Caco-2 (cell line): ENCODE results near the gene TPO. TPM values are rescaled to one million over a fixed set of nuclear protein-coding genes. Genes with fewer than 3 reads are reported as not detected.

ENCODE experiments used
- BruUV-seq: library from RNA; stranded (reverse); fragments of 400-500 nt; replicated peaks from 2 replicates; lab custom pipeline; 2021; lab: Mats Ljungman, UMichigan
- CTCF ChIA-PET: fragments of 300-600 bp; sonication (Branson Sonifier 250); formaldehyde crosslinking; loops from one replicate; lab custom pipeline; 2022; ENCODE audit warnings: antibody characterized with exemption; lab: Charles Lee
- POLR2A ChIA-PET: fragments of 300-600 bp; sonication (Branson Sonifier 250); formaldehyde crosslinking; loops from one replicate; lab custom pipeline; 2022; ENCODE audit warnings: antibody characterized with exemption; lab: Charles Lee
- DNase-seq, 2 experiments: peaks; one replicate each; pipeline versions ENCODE4 v3.0.0 to v3.0.0-alpha.2; 2020 to 2022
- H3K27me3 ChIP-seq: replicated peaks from 2 replicates; pipeline ENCODE4 v1.6.0; 2011; ENCODE audit warnings: low read length; ENCODE audit not compliant: control insufficient read depth, insufficient read depth
- H3K36me3 ChIP-seq: 2 replicates; pipeline ENCODE4 v1.5.1; 2011; ENCODE audit warnings: low read length; ENCODE audit not compliant: control insufficient read depth, insufficient read depth
- H3K4me1 ChIP-seq: fragments of 250-450 bp; sonication (Bioruptor Pico); 2 replicates; pipeline ENCODE4 v1.5.1; 2020; ENCODE audit warnings: mild to moderate bottlenecking
- H3K4me3 ChIP-seq: 2 replicates; pipeline ENCODE4 v1.5.1; 2011; ENCODE audit warnings: low read depth, mild to moderate bottlenecking, control low read depth, low read length
- H3K9me3 ChIP-seq: fragments of 250-450 bp; sonication (Bioruptor Pico); 2 replicates; pipeline ENCODE4 v1.5.1; 2020; ENCODE audit warnings: mild to moderate bottlenecking, moderate library complexity
- H3K27ac Mint-ChIP-seq: one replicate; pipeline ENCODE4 v1.8.0; 2022; ENCODE audit warnings: mixed read lengths; ENCODE audit not compliant: unreplicated experiment
- H3K27me3 Mint-ChIP-seq: one replicate; pipeline ENCODE4 v1.8.0; 2022; ENCODE audit warnings: mixed read lengths; ENCODE audit not compliant: insufficient read depth, unreplicated experiment
- H3K36me3 Mint-ChIP-seq: one replicate; pipeline ENCODE4 v1.8.0; 2022; ENCODE audit warnings: mild to moderate bottlenecking, mixed read lengths; ENCODE audit not compliant: insufficient read depth, unreplicated experiment
- H3K4me1 Mint-ChIP-seq: one replicate; pipeline ENCODE4 v1.8.0; 2022; ENCODE audit warnings: low read depth, mixed read lengths; ENCODE audit not compliant: unreplicated experiment
- H3K4me3 Mint-ChIP-seq: one replicate; pipeline ENCODE4 v1.8.0; 2022; ENCODE audit warnings: mild to moderate bottlenecking, moderate library complexity, mixed read lengths; ENCODE audit not compliant: unreplicated experiment
- H3K9me3 Mint-ChIP-seq: one replicate; pipeline ENCODE4 v1.8.0; 2022; ENCODE audit warnings: mixed read lengths; ENCODE audit not compliant: unreplicated experiment
- intact Hi-C: fragments of 100-400 bp; cut with micrococcal nuclease; formaldehyde crosslinking; loops from one replicate; pipeline ENCODE4 v1.10.0; 2022; ENCODE audit not compliant: unreplicated experiment
- total RNA-seq: library from RNA; stranded (reverse); gene quantifications from 2 replicates; pipeline ENCODE4 v1.2.3, GENCODE V29; 2022
- TF ChIP-seq, protein P1 (sequence below), 2 experiments: fragments of 200-600 bp in 1 of 2; IDR thresholded peaks; 1 replicate in 1 of 2; 2 replicates in 1 of 2; pipeline versions ENCODE4 v1.5.1 to v1.8.0; 2011 to 2022; ENCODE audit warnings: antibody characterized with exemption in 1 of 2, control low read depth in 1 of 2, inconsistent platforms in 1 of 2, low read depth in 1 of 2, low read length in 1 of 2, mild to moderate bottlenecking in 1 of 2, moderate library complexity in 1 of 2; ENCODE audit not compliant: insufficient read depth in 1 of 2, severe bottlenecking in 1 of 2, unreplicated experiment in 1 of 2

TPO gene
- total RNA-seq, 1 experiment from 2014 or later: not detected

DNA sequence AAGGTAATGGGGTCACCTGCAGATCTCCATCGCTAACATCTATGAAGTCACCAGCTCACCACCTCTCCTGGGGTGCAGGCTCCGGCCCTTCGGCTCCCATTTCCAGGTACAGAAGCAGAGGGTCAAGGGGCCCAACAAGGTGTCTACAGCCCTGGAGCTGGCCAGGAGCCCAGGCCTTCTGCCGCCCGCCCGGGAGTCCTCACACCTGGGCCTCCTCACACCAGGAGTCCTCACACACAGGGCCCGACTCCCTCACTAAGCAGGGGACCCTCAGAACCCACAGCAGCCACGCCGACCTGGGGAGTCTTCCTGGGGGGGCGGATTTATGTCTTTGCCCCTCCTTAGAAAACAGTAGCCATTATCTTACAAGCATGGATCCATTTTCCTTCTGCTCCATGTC is 43.4 kb upstream of the TPO start:
- no TSS peak for BruUV-seq
- POLR2A ChIA-PET: no interaction called here
- DNase-seq: no peak
- Histone ChIP-seq H3K4me1 (no peaks in the 10 kb centered on the region), H3K36me3 (no peaks in the 10 kb centered on the region), H3K27me3 (no peaks in the 10 kb centered on the region), H3K9me3 (no peaks in the 10 kb centered on the region), H3K4me3 (no peak overlapping the region)
- peaks cover 7% of the 10 kb centered on the region for H3K27me3 Mint-ChIP-seq
- H3K27ac Mint-ChIP-seq: no peak overlapping the region
- H3K36me3 Mint-ChIP-seq: no peaks in the 10 kb centered on the region
- CTCF ChIA-PET: no interaction called here
- intact Hi-C loops: no loop called here
- TF ChIP-seq, protein P1, sequence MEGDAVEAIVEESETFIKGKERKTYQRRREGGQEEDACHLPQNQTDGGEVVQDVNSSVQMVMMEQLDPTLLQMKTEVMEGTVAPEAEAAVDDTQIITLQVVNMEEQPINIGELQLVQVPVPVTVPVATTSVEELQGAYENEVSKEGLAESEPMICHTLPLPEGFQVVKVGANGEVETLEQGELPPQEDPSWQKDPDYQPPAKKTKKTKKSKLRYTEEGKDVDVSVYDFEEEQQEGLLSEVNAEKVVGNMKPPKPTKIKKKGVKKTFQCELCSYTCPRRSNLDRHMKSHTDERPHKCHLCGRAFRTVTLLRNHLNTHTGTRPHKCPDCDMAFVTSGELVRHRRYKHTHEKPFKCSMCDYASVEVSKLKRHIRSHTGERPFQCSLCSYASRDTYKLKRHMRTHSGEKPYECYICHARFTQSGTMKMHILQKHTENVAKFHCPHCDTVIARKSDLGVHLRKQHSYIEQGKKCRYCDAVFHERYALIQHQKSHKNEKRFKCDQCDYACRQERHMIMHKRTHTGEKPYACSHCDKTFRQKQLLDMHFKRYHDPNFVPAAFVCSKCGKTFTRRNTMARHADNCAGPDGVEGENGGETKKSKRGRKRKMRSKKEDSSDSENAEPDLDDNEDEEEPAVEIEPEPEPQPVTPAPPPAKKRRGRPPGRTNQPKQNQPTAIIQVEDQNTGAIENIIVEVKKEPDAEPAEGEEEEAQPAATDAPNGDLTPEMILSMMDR (IDR thresholded peaks at IDR 0.05; ENCODE audit: insufficient read depth in 1 of 2, low read depth in 1 of 2, low read length in 1 of 2, severe bottlenecking in 1 of 2, unreplicated experiment in 1 of 2): no peak
- H3K4me3 Mint-ChIP-seq: no peak overlapping the region
- H3K9me3 Mint-ChIP-seq: no peaks in the 10 kb centered on the region
- H3K4me1 Mint-ChIP-seq: no peaks in the 10 kb centered on the region

DNA sequence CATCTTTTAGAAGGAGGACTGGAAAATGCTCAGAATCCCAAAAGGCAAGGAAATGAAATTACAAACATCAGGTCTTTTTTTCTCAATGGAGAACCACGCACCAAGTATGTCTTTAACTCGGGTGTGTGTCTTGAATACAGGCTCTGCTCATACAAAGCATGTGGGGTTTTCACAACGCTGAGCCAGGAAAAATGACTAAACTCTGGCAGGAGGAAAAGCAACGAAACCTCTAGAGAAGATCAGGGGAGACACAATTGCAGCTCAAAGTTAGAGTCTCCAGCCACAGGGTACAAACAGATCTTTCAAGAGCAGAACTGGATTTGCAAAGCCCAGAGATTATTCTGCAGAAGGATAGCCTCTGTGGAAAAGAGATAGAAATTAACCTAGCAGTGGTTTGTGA is 42.8 kb upstream of the TPO start:
- no peaks in the 10 kb centered on the region for H3K4me1 ChIP-seq
- no peaks in the 10 kb centered on the region for H3K4me1 Mint-ChIP-seq
- no peaks in the 10 kb centered on the region for H3K9me3 ChIP-seq
- H3K27me3 Mint-ChIP-seq: peaks cover 11% of the 10 kb centered on the region
- no peaks in the 10 kb centered on the region for H3K27me3 ChIP-seq
- H3K27ac Mint-ChIP-seq: no peak overlapping the region
- H3K9me3 Mint-ChIP-seq: no peaks in the 10 kb centered on the region
- no peak overlapping the region for H3K4me3 Mint-ChIP-seq
- no peaks in the 10 kb centered on the region for H3K36me3 ChIP-seq
- ChIA-PET POLR2A (no interaction called here), CTCF (no interaction called here)
- TF ChIP-seq, protein P1 (IDR thresholded peaks at IDR 0.05; ENCODE audit: insufficient read depth in 1 of 2, low read depth in 1 of 2, low read length in 1 of 2, severe bottlenecking in 1 of 2, unreplicated experiment in 1 of 2): no peak
- BruUV-seq: no TSS peak
- no peak overlapping the region for H3K4me3 ChIP-seq
- intact Hi-C loops: no loop called here
- DNase-seq: no peak
- no peaks in the 10 kb centered on the region for H3K36me3 Mint-ChIP-seq

DNA sequence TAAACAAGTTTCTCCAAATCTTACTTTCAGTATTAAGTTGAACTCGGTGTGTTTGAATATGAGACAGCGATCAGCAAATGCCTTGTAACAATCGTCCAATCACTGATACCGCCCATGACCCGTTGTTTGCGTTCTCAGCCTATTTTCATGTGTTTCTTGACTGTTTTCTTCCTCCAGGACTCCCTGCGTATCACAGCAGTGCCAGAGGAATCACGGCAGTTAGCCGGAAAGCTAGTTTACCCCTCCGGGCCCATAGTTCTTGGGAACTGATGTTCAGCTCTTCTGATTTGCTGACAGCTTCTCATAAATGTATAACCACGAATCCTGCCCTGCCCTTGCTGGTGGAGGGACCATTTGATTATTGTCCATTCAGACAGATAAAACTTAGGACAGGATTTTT is 42.2 kb upstream of the TPO start:
- Histone ChIP-seq H3K4me1 (no peaks in the 10 kb centered on the region), H3K4me3 (no peak overlapping the region), H3K9me3 (no peaks in the 10 kb centered on the region), H3K27me3 (no peaks in the 10 kb centered on the region), H3K36me3 (no peaks in the 10 kb centered on the region)
- Mint-ChIP-seq H3K36me3 (no peaks in the 10 kb centered on the region), H3K4me3 (no peak overlapping the region), H3K4me1 (no peaks in the 10 kb centered on the region), H3K9me3 (no peaks in the 10 kb centered on the region), H3K27me3 (peaks cover 12% of the 10 kb centered on the region), H3K27ac (no peak overlapping the region)
- ChIA-PET CTCF (no interaction called here), POLR2A (no interaction called here)
- intact Hi-C loops: no loop called here
- BruUV-seq: no TSS peak
- TF ChIP-seq, protein P1 (IDR thresholded peaks at IDR 0.05; ENCODE audit: insufficient read depth in 1 of 2, low read depth in 1 of 2, low read length in 1 of 2, severe bottlenecking in 1 of 2, unreplicated experiment in 1 of 2): no peak
- no peak for DNase-seq
